Measurements from ENCODE around the gene CLIC4. TPM values are rescaled to one million over a fixed set of nuclear protein-coding genes. Genes with fewer than 3 reads are reported as not detected.
A peak's percentile ranks its signal among the peaks of the same experiment; 100 is the strongest.
"Not testable (repeated sequence)": the region's sequence is repeated elsewhere in the genome, so short reads cannot be mapped to it uniquely, and the experiment has no call there.

Gene CLIC4
- total and polyA plus RNA-seq, 8 donors, result 12.0 to 86.7 (median 24.8) TPM

DNA sequence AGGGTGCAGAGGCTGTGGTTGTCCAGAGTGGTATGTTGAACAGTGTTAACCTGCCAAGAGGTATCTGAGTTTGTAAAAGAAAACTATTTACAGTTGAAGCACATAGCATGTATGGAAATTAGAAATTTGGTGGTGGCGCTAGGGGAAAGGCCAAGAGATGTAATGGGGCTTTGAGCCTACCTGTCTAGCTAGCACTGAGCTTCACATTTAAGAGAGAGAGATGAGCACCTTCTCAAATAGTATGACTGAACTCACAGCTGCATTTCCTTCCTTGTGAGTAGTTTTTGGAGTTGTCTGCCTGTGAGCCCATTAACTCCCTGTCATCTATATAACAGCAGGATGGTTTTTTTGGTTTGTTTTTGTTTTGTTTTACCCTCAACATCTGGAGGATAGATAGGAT, 4.0 kb downstream of the CLIC4 start:
- no peaks in the 10 kb centered on the region for H3K9me3 ChIP-seq
- 96 to 100% methylated on average over 1 of the region's 1 CpG for WGBS, 2 donors
- ATAC-seq, result no peak
- H3K36me3 ChIP-seq, result no peaks in the 10 kb centered on the region
- no peak overlapping the region for H3K27ac ChIP-seq
- H3K4me1 ChIP-seq, result peaks cover 0 to 9% (median 0%) of the 10 kb centered on the region in 3 donors
- FAIRE-seq, result no peak
- no peak for DNase-seq
- intact Hi-C loops (cut with DNase I), result no loop called here
- TF ChIP-seq, protein P1, sequence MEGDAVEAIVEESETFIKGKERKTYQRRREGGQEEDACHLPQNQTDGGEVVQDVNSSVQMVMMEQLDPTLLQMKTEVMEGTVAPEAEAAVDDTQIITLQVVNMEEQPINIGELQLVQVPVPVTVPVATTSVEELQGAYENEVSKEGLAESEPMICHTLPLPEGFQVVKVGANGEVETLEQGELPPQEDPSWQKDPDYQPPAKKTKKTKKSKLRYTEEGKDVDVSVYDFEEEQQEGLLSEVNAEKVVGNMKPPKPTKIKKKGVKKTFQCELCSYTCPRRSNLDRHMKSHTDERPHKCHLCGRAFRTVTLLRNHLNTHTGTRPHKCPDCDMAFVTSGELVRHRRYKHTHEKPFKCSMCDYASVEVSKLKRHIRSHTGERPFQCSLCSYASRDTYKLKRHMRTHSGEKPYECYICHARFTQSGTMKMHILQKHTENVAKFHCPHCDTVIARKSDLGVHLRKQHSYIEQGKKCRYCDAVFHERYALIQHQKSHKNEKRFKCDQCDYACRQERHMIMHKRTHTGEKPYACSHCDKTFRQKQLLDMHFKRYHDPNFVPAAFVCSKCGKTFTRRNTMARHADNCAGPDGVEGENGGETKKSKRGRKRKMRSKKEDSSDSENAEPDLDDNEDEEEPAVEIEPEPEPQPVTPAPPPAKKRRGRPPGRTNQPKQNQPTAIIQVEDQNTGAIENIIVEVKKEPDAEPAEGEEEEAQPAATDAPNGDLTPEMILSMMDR (IDR thresholded peaks at IDR 0.05), result no peak
- no peaks in the 10 kb centered on the region for H3K27me3 ChIP-seq
- no peak overlapping the region for H3K4me3 ChIP-seq

DNA sequence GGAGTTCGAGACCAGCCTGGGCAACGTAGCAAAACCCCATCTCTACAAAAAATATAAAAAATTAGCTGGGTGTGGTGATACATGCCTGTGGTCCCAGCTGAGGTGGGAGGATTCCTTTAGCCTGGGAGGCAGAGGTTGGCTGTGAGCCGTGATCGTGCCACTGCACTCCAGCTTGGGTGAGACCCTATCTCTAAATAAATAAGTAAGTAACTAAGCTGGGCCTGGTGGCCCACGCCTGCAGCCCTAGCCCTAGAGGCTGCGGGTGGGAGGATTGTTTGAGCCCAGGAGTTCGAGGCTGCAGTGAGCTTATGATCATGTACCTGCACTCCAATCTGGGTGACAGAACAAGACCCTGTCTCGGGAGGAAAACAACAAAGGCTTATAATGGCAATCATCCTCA, 4.6 kb downstream of the CLIC4 start:
- H3K4me1 ChIP-seq, result peaks cover 0 to 9% (median 0%) of the 10 kb centered on the region in 3 donors
- TF ChIP-seq, protein P1 (IDR thresholded peaks at IDR 0.05), result no peak
- no peaks in the 10 kb centered on the region for H3K9me3 ChIP-seq
- no peak overlapping the region for H3K4me3 ChIP-seq
- H3K27ac ChIP-seq, result no peak overlapping the region
- ATAC-seq (no peak), DNase-seq (no peak), FAIRE-seq (no peak)
- intact Hi-C loops (cut with DNase I), result loop anchor here in 1 of 3 donors (10.0 kb wide), 1 partner anchor 75 kb away; no protein-coding TSS in a partner anchor
- no peaks in the 10 kb centered on the region for H3K36me3 ChIP-seq
- H3K27me3 ChIP-seq, result no peaks in the 10 kb centered on the region
- 90 to 92% methylated on average over 8 of the region's 8 CpGs for WGBS, 2 donors

DNA sequence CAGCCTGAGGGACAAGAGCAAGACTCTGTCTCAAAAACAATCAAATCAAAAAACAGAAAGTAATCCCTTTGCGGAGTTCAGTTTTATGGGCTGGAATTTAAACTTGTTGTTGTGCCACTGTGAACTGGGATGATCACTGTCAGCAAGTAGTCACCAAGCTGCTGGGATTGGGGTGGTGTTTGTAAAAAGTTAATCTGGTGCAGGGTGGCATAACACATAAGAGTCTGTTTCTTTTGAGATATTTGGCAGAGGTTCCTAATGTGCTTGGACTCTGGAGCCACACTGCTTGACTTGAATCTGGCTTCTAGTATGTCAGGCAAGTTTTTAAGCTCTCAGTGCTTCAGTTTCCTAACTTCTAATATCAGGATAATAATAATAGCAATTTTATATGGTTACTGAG, 6.6 kb downstream of the CLIC4 start:
- Histone ChIP-seq H3K27ac (no peak overlapping the region), H3K9me3 (no peaks in the 10 kb centered on the region), H3K36me3 (no peaks in the 10 kb centered on the region), H3K27me3 (no peaks in the 10 kb centered on the region), H3K4me1 (peaks cover 0 to 5% (median 0%) of the 10 kb centered on the region in 3 donors), H3K4me3 (no peak overlapping the region)
- TF ChIP-seq, protein P1 (IDR thresholded peaks at IDR 0.05), result no peak
- intact Hi-C loops (cut with DNase I), result loop anchor here in 1 of 3 donors (10.0 kb wide), 1 partner anchor 73 kb away; no protein-coding TSS in a partner anchor
- WGBS, 2 donors, result 79 to 83% methylated on average over 1 of the region's 1 CpG
- DNase-seq (no peak), FAIRE-seq (no peak), ATAC-seq (peak in 2 of 4 donors; percentile 49 to 63)

DNA sequence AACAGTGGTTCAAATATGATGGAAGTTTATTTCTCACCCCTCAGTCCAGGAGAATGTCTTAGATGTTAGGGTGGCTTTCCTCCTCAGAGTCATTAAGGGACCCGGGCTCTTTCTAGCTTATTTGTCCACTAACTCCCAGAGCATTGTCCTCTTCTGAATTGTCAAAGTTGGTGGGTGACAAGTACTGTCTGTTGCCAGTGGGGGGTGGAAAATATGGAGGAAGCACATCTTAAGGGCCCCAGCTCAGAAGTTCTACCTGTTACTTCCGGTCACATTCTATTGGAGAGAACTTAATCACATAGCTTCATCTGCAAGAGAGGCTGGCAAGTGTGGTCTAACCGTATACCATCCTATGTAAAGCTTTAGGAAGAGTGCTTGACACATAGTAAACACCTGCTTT, 7.1 kb downstream of the CLIC4 start:
- no peak for FAIRE-seq
- intact Hi-C loops (cut with DNase I), result loop anchor here in 1 of 3 donors (10.0 kb wide), 1 partner anchor 72 kb away; no protein-coding TSS in a partner anchor
- Histone ChIP-seq H3K36me3 (no peaks in the 10 kb centered on the region), H3K4me3 (no peak overlapping the region), H3K9me3 (no peaks in the 10 kb centered on the region), H3K27me3 (no peaks in the 10 kb centered on the region), H3K27ac (no peak overlapping the region), H3K4me1 (peaks cover 0 to 4% (median 0%) of the 10 kb centered on the region in 3 donors)
- TF ChIP-seq, protein P1 (IDR thresholded peaks at IDR 0.05), result no peak
- WGBS, 2 donors, result 68% methylated on average over 3 of the region's 3 CpGs
- no peak for DNase-seq
- no peak for ATAC-seq

DNA sequence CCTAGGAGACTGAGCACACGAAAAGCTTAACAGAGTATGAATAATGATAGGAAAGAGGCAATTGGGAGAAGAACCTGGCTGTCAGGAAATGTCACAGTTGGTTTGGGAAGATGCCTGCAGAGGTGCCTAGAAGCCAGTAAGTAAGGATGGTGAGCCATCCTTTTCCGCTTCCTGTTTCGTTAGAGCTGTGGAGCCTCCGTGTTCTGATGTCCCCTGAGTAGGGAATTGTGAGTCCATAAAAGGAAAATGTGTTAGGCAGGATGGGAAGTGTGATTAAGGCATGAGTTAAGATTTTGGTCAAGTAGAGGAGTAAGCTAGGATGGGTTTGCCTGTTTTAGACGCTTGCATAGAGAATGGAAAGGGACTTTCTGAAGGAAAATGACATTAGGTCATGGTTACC, 9.0 kb downstream of the CLIC4 start:
- Histone ChIP-seq H3K4me3 (no peak overlapping the region), H3K27me3 (no peaks in the 10 kb centered on the region), H3K4me1 (peaks cover 0 to 8% (median 0%) of the 10 kb centered on the region in 3 donors), H3K27ac (no peak overlapping the region), H3K9me3 (no peaks in the 10 kb centered on the region), H3K36me3 (no peaks in the 10 kb centered on the region)
- FAIRE-seq (no peak), DNase-seq (no peak), ATAC-seq (no peak)
- TF ChIP-seq, protein P1 (IDR thresholded peaks at IDR 0.05), result no peak
- intact Hi-C loops (cut with DNase I), result loop anchor here in 1 of 3 donors (10.0 kb wide), 1 partner anchor 71 kb away; no protein-coding TSS in a partner anchor
- WGBS, 2 donors, result 85 to 86% methylated on average over 5 of the region's 5 CpGs

DNA sequence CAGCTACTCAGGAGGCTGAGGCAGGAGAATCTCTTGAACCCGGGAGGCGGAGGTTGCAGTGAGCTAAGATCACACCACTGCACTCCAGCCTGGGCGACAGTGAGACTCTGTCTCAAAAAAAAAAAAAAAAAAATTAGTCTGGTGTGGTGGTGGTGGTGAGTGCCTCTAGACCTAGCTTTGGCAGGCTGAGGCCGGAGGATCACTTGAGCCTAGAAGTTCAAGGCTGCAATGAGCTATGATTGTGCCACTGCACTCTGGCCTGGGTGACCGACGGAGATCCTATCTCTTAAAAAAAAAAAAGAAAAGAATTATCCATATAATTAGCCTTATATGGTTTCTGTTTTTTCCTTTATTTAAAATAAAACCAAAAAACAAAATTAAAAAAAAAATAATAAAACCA, 10.1 kb downstream of the CLIC4 start:
- H3K9me3 ChIP-seq, FAIRE-seq, H3K4me3 ChIP-seq, H3K4me1 ChIP-seq, H3K36me3 ChIP-seq, H3K27me3 ChIP-seq, H3K27ac ChIP-seq, ATAC-seq, DNase-seq: not testable (repeated sequence)
- 95 to 97% methylated on average over 6 of the region's 6 CpGs for WGBS, 2 donors
- intact Hi-C loops (cut with DNase I), result loop anchor here in 1 of 3 donors (10.0 kb wide), 1 partner anchor 69 kb away; no protein-coding TSS in a partner anchor

Measured in pancreas (tissue), 10 donors.